ENCODE data around the gene STX18.

GRCh38 chr4:4577359-4577875 is 35.6 kb upstream of the STX18 start:
- TF ChIP-seq SP1 (IDR thresholded peaks at IDR 0.05; ENCODE audit: low read depth) (no peak), POLR2A (IDR thresholded peaks at IDR 0.05; ENCODE audit: borderline replicate concordance, extremely low read depth, insufficient read depth, insufficient read length) (no peak), CEBPB (IDR thresholded peaks at IDR 0.05; ENCODE audit: low read depth) (no peak), CTCF (IDR thresholded peaks at IDR 0.05 in 2 of 3, conservative IDR thresholded peaks at IDR 0.05 in 1 of 3; ENCODE audit: borderline replicate concordance in 1 of 3, insufficient read depth in 1 of 3, low read depth in 2 of 3, low read length in 2 of 3) (no peak), ZFX (IDR thresholded peaks at IDR 0.05) (no peak), ELF1 (IDR thresholded peaks at IDR 0.05; ENCODE audit: borderline replicate concordance, low read depth) (no peak), ZBTB33 (IDR thresholded peaks at IDR 0.05; ENCODE audit: extremely low read depth, insufficient replicate concordance, low read length) (no peak), JUND (IDR thresholded peaks at IDR 0.05) (no peak), POLR2AphosphoS5 (IDR thresholded peaks at IDR 0.05; ENCODE audit: low read depth, low read length) (no peak)
